Stimulated activated CD4-positive, alpha-beta T cell treated with anti-CD3 and anti-CD28 coated beads, Interleukin-12 subunit alpha, Interleukin-12 subunit beta, amount 100 ng/mL, for 24 hours (primary cell): Measurements from ENCODE around the gene CYTH1.
"Not testable (repeated sequence)": the region's sequence is repeated elsewhere in the genome, so short reads cannot be mapped to it uniquely, and the experiment has no call there.

ENCODE experiments used
- DNase-seq, 2 experiments: peaks; one replicate each; pipeline ENCODE4 v3.0.0-alpha.2; 2020; ENCODE audit warnings: low read depth in 2 of 2

Gene CYTH1

DNA sequence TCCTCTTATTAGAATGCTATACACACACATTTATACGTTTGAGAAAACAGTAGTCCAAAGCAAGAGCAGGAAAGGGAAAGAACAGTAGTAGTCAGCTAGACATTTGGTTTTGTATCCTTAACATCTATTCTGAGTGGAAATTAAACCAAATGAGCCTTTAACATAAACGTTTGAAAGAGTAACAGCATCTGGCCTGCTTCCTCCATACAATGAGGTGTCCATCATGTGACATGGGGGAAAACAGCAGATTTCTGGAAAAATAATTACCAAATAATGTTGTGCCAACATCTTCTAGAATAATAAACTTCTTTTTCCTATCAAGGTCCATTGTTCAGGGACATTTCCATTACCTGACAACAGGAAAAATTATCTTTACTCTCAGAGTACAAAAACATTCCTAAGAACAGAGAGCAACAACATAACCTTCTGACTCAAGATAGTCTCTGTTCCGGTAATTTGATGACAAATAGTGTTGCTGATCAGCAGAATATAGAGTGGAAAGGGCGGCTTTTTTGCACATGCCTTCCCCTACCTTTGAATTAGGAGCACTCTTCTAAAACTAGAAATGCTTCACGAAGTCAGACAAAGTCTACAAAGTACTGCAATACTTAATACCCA, 20.2 kb downstream of the CYTH1 start:
- DNase-seq, result no peak

DNA sequence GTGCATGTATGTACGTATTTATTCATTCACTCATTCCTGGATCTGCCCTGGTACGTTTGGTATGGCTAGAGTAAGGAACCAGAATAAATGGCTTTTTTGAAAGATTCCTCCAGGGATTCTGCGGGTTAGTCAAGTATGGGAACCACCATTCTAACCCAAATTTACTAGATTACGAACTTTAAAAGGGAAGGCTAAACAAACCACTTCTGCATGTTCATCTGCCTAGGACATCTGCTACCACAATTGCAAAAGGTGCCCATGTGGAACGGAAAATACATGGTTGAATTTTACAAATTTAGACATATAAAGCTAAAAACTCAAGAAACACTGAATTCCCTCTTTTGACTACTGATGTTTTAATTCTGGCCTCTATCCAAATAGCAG, 22.1 kb downstream of the CYTH1 start:
- DNase-seq, result no peak

DNA sequence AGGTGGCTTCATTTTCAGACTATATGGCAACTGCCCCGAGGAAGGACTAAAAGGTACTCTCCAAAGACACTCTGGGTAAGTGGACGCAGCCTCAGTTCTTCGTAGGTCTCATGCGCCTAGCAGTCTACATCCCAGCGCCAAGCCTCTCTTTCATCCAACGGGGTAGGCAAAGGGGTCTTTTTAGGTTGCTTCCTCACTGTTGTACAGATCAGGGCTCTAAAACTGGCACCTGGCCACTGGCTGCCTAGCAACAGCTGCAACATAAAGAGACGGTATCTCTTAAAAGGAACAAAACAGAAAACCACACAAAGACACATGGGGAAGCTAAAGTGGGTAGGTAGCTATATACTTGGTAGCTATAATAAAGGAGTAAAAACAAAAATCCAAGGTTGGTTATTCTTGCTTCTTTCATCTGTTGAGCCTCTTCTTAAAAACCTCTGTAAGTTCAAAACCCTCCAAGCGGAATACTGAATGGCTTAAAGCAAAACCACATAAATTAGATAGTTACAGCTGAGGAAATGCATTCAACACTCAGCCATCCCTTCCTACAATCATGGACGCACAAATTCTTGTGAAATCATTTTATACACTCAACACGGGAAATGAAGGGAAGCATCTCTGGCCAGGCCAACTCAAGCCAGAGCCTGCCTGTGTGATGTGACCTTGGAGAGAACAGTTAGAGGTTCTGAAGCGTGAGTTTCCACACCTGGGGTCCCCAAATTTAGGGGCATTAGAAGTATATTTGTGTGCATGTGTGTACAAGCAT, 22.7 kb downstream of the CYTH1 start:
- DNase-seq, result no peak

DNA sequence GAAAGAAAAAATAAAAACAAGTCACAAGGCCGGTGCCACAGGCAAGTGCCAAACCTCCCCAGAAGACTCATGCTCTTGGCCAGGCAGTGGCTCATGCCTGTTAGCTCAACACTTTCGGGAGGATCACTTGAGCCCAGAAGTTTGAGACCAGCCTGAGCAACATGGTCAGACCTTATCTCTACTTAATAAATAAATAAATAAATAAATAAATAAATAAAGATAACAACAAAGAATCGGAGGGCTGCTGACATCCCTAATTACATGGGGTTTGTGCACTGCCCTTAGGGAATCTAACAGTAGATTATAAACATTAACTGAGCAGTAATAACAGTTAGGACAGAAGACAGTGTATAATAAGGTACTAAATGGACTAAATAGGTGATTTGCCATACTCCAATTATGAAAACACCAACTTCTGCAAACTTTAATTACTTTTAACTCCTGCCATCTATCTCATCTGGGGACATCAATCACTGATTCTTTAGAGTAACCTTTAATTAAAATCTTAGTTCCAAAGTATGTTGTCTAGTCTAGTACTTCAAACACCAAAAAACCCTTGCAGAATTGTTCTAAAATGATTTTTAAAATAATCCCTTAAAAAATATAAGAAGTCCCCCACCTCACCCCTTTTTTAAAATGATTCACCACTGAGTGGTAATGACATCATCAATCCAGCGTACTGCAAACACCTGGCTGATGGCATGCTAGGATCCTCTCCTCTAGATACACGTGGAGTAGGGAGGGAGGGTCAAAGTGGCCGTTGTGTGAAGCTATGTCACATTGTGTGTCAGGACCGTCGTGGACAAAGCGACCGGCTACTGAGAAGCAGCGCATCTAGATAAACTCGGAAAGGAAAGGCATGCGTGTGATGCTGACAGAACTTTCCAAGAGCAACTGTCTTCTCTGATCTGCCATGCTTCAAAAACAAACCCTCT, 28.5 kb downstream of the CYTH1 start:
- DNase-seq, result no peak

DNA sequence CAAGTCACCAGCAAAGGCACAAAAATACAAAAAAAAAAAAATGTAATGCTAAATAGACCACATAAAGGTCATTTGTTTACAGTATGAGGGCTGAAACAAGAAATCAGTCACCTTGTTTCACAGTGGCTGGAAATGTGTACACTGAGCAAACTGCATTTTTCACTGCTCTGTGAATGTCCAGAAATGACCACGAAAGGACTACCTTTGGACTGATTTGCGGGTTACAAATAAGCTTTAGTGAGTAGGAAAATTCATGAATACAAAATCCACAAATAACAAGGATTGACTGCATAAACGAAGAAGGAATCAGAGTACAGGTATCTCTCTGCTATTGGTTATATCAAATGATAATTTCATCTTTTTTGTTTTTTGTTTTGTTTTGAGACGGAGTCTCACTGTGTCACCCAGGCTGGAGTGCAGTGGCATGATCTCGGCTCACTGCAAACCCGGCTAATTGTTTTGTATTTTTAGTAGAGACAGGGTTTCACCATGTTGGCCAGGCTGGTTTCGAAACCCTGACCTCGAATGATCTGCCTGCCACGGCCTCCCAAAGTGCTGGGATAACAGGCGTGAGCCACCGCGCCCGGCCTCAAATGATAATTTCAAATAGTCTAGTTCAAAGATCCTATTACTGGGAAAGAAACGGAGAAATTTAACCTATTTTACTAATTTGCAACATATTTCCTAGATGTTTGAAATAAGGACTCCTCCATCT, 30.5 kb downstream of the CYTH1 start:
- no peak for DNase-seq

DNA sequence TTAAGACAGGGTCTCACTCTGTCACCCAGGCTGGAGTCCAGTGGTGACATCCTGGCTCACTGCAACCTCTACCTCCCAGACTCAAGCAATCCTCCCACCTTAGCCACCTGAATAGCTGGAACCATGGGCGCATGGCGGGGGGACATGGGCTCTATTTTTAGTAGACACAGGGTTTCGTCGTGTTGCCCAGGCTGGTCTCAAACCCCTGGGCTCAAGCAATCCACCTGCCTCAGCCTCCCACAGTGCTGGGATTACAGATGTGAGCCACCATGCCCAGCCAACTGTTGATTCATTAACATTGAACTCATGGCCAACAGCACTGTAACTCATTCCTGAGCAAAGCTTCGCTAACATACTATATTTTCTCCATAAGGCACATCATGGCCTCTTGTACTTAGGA, 31.1 kb downstream of the CYTH1 start:
- DNase-seq, result not testable (repeated sequence)

DNA sequence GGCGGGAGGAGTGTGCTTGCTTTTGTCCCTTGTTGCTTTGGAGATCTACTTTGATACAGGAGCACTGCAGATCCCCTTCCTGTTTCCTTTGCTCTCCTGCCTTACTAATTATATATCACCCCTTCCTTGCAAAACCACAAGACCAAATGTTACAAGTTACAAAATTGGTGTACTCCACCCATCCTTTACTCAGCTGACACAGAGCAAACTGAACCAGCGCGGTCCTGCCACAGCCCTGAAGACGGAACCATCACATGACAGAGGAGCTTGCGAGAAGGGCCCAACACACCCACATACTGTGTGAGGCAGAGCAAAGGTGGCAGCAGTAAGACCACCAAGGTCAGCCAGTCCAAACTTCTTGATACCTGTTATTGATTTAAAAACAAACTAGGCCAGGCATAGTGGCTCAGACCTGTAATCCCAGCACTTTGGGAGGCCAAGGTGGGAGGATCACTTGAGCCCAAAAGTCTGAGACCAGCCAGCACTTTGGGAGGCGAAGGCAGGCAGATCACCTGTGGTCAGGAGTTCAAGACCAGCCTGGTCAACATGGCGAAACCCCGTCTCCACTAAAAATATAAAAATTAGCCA, 33.2 kb downstream of the CYTH1 start:
- DNase-seq, result peak in 1 of 2 experiments; percentile 53

DNA sequence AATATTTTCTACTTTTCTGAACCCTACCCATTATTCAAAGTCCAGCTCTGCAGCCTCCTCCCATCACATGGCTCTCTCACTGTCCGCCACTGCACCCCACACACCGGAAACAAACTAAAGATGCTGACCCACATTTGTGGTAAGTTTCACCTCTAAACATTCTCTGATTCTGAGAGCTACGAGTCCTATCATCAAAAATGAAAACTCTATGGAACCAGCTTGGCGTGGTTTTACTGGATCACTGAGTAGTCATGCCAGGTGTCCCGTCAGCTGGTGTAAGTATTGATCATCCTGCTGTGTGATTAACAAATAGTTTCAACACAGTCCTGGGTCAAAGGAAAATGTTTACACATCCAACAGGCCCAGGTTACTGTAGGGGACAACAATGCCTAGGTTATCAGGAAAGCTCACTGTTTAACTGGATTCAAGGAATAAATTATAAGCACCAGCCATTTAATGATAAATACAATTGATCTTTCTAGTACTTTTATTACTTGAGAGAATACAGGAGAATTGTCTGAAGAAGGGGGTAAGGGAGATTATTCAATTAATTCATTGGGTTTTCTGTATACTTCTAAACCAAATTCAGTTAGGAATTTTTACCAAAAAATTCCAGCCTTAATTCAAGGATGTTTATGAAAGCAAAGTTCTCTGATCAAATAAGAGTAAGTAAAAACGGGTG, 33.9 kb downstream of the CYTH1 start:
- peak in 1 of 2 experiments; percentile 37 for DNase-seq

DNA sequence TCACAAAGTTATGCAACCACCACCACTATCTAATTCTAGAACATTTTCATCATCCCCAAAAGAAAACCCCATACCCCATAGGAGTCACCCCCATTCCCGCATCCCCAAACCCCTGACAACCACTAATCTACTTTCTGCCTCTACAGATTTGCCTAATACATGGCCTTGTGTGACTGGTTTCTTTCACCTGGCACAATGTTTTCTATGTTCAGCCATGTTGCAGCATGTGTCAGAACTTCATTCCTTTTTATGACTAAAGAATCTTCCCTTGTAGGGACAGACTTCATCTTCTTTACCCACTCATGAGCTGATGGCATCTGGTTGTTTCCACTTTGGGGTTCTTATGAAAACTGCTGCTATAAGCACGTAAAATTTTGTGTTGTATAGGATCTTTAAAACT, 34.6 kb downstream of the CYTH1 start:
- no peak for DNase-seq

DNA sequence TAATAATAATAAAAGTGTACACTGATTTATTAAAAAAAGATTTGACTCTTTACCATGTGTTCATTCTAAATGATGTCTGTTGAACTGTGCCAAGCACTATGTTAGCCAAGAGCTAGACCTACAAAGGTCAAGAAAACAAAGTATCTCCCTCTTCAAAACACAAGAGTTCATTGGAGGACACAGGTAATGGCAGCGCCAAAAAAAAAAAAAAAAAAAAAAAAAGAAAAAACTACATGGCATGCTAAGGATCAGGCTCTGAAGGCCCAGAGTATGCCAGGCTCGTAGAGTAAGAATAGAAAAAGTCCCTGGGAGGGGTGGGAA, 35.2 kb downstream of the CYTH1 start:
- DNase-seq, result no peak

DNA sequence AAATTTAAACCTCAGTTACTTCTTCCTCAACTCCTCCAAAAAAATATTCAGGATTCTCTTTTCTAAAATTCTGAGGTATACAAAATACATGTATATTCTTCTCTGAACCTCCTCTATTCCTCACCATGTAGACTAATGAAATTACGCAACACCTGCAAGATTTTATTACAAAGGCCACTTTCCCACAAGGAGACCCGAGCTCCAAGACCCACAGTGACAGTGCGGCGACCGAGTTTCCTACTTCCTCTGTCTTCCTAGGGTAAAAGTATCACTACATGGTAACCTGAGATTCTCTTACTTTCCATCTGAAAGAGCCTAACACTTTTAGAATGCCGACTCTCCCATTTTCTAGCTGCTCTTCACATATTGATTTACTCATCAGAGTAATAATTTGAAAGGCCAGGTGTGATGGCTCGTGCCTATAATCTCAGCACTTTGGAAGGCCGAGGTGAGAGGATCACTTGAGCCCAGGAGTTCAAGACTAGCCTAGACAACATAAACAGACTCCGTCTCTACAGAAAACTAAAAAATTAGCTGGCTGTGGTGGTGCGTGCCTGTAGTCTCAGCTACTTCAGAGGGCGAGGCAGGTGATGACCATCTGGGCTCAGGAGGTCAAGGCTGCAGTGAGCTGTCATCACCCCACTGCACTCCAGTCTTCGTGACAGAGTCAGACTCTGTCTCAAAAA, 35.7 kb downstream of the CYTH1 start:
- DNase-seq, result no peak

DNA sequence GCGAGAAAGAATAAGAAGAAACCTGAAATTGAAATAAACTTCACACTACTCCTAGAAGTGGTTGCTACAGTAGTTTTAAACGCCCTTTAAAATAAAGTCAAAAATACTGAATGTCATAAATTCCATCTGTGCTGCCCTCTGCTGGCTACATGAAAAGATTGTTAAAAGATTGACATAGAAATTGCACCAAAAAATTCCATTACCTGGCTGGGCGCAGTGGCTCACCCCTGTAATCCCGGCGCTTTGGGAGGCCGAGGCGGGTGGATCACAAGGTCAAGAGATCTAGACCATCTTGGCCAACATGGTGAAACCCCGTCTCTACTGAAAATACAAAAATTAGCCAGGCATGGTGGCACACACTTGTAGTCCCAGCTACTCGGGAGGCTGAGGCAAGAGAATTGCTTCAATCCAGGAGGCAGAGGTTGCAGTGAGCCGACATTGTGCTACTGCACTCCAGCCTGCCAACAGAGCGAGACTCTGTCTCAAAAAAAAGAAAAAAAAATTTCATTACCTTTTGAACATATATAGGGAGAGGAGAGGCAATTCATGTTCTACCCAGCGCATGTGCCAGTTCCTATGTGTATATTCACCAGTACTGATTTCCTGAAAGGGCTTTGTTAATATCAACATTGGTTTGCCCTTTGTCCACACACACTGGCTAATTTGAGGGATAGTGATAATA, 36.5 kb downstream of the CYTH1 start:
- DNase-seq, result no peak

DNA sequence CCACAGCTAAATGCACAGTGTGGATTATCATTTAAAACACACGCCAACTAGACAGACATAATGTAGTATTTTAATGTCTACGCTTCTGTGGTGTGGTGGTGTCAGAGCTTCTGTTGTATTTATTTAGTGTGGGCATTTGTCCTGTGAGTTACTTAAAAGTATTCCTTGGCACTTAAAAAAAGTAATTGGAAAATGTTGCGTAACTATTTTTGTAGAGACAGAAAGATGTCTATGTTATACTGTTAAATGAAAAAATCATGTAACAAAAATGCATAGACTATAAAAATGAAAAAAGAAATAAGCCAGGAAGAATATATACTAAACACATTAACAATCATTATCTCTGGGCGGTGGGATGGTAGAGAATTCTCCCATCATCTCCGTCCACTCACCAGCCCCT, 39.2 kb downstream of the CYTH1 start:
- no peak for DNase-seq

DNA sequence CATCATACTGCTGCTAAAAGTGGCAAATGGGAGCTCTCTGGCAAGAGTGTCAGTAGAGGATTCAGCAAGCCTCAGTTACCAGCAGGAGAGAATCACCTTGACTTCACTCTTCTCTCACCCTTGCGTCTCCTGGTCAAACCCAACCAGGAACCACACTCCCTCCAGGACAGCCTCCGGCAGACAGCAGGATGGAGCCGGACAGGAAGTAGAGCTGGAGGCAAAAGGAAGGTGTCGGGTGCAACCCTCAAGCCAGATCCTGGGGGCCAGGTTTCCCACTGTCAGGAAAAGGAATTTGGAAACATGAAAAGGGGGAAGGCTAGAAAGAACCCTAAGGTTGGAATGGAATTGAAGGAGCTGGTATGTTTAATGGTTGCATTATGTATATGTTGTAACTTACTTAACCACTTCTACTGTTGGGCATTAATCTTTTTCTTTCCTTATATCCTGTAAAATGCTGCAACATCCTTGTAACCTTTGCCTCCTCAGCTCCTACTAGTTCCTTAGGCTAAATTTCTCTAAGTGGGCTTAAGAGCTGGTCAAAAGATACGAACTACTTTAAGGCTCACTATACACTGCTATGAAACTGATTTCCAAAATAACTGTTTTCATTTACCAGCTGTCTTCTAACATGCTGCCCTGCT, 40.3 kb downstream of the CYTH1 start:
- DNase-seq, result no peak

DNA sequence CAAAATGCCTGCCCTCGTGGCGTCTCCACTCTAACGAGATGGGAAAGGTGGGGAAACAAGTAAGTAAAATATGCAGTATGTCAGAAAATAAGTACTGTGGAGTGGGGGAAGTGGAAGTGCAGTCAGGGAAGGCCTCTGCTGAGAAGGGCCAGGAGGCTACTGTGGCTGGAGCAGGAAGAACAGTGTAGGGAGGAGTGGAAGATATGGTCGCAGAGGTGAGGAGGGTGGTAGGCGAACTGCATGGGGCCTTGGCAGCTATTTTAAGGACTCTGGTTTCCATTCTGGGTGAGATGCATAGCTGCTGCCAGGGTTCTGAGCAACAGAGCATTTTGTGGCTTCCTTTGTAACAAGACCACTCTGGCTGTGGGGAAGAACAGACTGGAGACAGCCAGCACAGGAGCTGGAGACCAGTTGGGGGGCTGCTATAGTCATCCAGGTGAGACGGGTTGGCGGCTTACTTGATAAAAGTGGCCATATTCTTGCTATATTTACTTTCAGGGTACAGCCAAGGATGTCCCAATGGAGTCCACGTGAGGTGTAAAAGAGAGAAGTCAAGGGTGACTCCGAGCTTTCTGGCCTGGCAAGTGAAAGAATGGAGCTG, 42.6 kb downstream of the CYTH1 start:
- DNase-seq, result no peak

DNA sequence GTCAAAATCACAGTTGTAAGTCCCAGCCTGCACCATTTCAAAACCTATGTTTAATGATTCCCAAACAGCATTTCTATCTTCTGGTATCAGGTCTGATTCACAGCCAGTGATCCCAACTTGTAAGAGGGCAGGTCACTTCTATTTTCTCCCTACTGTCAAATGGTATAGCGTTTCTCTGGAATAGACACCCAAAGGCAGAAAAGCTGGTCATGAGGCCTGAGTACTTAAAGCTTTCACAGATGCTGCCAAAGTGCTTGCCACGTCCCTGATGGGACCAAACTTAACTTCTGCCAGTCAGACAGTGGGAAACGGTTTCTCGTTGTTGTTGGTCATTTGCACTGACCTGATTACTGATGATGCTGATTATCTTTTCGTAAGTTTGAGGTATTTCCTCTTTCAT, 43.4 kb downstream of the CYTH1 start:
- no peak for DNase-seq

DNA sequence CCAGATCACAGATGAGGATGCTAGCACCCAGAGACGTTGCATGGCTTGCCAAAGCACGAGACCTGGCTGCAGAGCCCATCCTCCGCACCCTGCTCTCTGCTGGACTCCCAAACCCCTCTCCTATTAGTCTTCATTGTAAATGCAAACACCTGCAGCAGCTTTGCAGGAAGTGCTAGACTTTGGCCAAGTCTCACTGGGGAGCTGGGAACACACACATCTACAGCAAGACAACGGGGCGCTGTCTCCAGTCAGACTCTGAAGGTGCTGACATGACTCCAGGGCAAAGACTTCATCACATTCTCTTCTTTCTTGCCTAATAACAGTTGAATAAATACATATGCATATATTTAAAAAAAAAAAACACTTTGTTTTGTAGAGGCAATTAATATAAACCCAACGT, 43.8 kb downstream of the CYTH1 start:
- DNase-seq, result no peak

DNA sequence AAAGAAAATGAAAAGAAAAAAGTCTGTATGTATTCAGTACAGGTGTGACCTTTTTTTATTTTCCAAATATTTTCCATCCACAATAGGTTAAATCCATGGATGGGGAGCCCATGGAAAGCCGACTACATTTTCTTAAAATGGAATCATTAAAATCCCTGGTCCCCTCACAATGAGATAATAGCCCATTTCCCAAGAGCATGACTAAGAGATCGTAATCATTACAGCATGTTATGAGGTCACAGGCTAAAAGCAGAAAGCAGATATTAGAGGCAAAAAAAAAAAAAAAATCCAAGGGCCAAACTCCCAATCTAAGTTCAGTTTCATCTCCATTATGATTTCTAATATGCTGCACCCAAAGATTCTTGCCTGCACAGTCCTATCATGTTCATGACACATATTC, 44.7 kb downstream of the CYTH1 start:
- DNase-seq, result no peak

DNA sequence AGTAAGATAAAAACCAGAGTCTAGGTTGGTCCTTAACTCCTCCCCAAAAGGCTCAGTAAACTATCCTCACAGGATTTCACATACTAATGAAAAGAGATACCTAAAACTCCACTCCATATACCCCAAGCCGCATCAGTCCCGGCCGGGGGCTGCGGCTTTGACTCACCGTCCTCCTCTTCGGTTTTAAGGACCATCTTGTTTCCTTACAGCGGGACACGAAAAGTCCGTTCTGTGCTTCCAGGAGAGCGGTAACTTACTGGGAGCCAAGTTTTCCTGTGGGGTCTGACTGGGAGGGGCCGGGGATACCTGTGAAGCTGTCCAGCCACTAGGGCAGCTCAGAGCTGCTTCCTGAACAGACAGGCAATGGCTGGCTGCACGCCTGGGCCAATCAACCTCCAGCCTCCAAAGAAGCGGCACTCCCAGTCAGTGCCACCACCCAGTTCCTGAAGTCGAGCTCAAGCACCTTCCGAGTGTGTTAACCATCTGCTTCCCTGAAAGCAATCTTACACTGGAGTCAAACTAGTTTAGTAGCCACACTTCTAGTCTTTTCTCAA, 45.5 kb downstream of the CYTH1 start:
- no peak for DNase-seq
